GM23338 (cell line): ENCODE data around the gene PARVB.

Experiments
- POLR2AphosphoS5 ChIP-seq: IDR thresholded peaks from 2 replicates; pipeline ENCODE4 v1.6.1; 2016; ENCODE audit warnings: antibody characterized with exemption, low read depth
- TF ChIP-seq, protein P1 (sequence below), 2 experiments: fragments of 200-600 bp in 1 of 2; sonication (generic) in 1 of 2; conservative IDR thresholded peaks; 2 replicates each; pipeline versions ENCODE4 v1.5.1 to v1.6.1; 2016 to 2017; ENCODE audit warnings: antibody characterized with exemption in 2 of 2, low read depth in 2 of 2, mild to moderate bottlenecking in 2 of 2, moderate library complexity in 1 of 2

GRCh38 chr22:44067901-44068300 lies 43.8 kb downstream of the PARVB start:
- no peak for TF ChIP-seq POLR2AphosphoS5
- TF ChIP-seq, protein P1, sequence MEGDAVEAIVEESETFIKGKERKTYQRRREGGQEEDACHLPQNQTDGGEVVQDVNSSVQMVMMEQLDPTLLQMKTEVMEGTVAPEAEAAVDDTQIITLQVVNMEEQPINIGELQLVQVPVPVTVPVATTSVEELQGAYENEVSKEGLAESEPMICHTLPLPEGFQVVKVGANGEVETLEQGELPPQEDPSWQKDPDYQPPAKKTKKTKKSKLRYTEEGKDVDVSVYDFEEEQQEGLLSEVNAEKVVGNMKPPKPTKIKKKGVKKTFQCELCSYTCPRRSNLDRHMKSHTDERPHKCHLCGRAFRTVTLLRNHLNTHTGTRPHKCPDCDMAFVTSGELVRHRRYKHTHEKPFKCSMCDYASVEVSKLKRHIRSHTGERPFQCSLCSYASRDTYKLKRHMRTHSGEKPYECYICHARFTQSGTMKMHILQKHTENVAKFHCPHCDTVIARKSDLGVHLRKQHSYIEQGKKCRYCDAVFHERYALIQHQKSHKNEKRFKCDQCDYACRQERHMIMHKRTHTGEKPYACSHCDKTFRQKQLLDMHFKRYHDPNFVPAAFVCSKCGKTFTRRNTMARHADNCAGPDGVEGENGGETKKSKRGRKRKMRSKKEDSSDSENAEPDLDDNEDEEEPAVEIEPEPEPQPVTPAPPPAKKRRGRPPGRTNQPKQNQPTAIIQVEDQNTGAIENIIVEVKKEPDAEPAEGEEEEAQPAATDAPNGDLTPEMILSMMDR (conservative IDR thresholded peaks at IDR 0.05; ENCODE audit: low read depth in 2 of 2), result no peak
